HepG2 (cell line): Measurements from ENCODE around the gene SLC25A33. TPM values are rescaled to one million over a fixed set of nuclear protein-coding genes. Genes with fewer than 3 reads are reported as not detected.
A peak's percentile ranks its signal among the peaks of the same experiment; 100 is the strongest.

ENCODE experiments used
- BCLAF1 ChIP-seq: fragments of 450-650 bp; IDR thresholded peaks from 2 replicates; pipeline ENCODE4 v1.6.1; 2017; ENCODE audit warnings: mild to moderate bottlenecking
- HNF4G ChIP-seq, 2 experiments: sonication (generic) in 1 of 2; formaldehyde crosslinking in 1 of 2; IDR thresholded peaks; 2 replicates each; pipeline versions ENCODE4 v1.4.0 to v1.6.1; 2011 to 2020; ENCODE audit warnings: borderline replicate concordance in 2 of 2, low read depth in 2 of 2, mild to moderate bottlenecking in 2 of 2, low read length in 1 of 2, missing genetic modification reagents in 1 of 2, moderate library complexity in 1 of 2
- IRF2 ChIP-seq: IDR thresholded peaks from 2 replicates; pipeline ENCODE4 v1.6.1; 2018; ENCODE audit warnings: missing genetic modification reagents, missing compliant biosample characterization
- MIXL1 ChIP-seq: IDR thresholded peaks from 2 replicates; pipeline ENCODE4 v1.6.1; 2016
- NFIB ChIP-seq: sonication (generic); formaldehyde crosslinking; IDR thresholded peaks from 2 replicates; pipeline ENCODE4 v1.9.0; 2021; ENCODE audit warnings: missing genetic modification reagents, mild to moderate bottlenecking, borderline replicate concordance
- PPARG ChIP-seq: conservative IDR thresholded peaks from 2 replicates; pipeline ENCODE4 v1.6.1; 2016; ENCODE audit warnings: missing biosample characterization, missing genetic modification reagents
- RFXAP ChIP-seq: sonication (generic); formaldehyde crosslinking; IDR thresholded peaks from 2 replicates; pipeline ENCODE4 v1.4.0; 2020; ENCODE audit warnings: missing genetic modification reagents, borderline replicate concordance
- RORA ChIP-seq: sonication (generic); formaldehyde crosslinking; IDR thresholded peaks from 2 replicates; pipeline ENCODE4 v1.5.0; 2020; ENCODE audit warnings: mild to moderate bottlenecking, missing genetic modification reagents, moderate library complexity
- SP4 ChIP-seq: sonication (generic); formaldehyde crosslinking; IDR thresholded peaks from 2 replicates; pipeline ENCODE4 v1.8.1; 2023; ENCODE audit warnings: mild to moderate bottlenecking, missing genetic modification reagents
- TCF7 ChIP-seq: sonication (generic); IDR thresholded peaks from 2 replicates; pipeline ENCODE4 v1.6.1; 2016; ENCODE audit warnings: antibody characterized with exemption, low read depth
- ZNF10 ChIP-seq: sonication (generic); formaldehyde crosslinking; IDR thresholded peaks from 2 replicates; pipeline ENCODE4 v1.4.0; 2020; ENCODE audit warnings: mild to moderate bottlenecking, low read depth, missing genetic modification reagents, borderline replicate concordance
- ZNF30 ChIP-seq: sonication (generic); formaldehyde crosslinking; IDR thresholded peaks from 2 replicates; pipeline ENCODE4 v1.5.0; 2020; ENCODE audit warnings: mild to moderate bottlenecking, missing genetic modification reagents
- ZNF512B ChIP-seq: sonication (generic); formaldehyde crosslinking; IDR thresholded peaks from 2 replicates; pipeline ENCODE4 v1.5.1; 2020; ENCODE audit warnings: missing genetic modification reagents, mild to moderate bottlenecking, borderline replicate concordance
- ZNF530 ChIP-seq: sonication (generic); formaldehyde crosslinking; IDR thresholded peaks from 2 replicates; pipeline ENCODE4 v1.5.0; 2020; ENCODE audit warnings: low read depth, mild to moderate bottlenecking, missing genetic modification reagents
- polyA plus RNA-seq, 8 experiments: library from polyadenylated mRNA; depleted of rRNA in 3 of 8; stranded (reverse) in 7 of 8; unstranded in 1 of 8; fragments of >200 nt; fragmentation: Illumina TruSeq in 4 of 8; extraction: Trizol in 4 of 8; gene quantifications; 2 replicates each; pipeline versions ENCODE4 v1.2.1 to v1.2.3, GENCODE V29; 2011 to 2016; ENCODE audit warnings: low read depth in 4 of 8, missing spikeins in 1 of 8, mixed read lengths in 1 of 8; ENCODE audit not compliant: insufficient read depth in 1 of 8
- total RNA-seq, 5 experiments: library from RNA; depleted of rRNA; stranded (reverse); fragments of >200 nt; fragmentation: Illumina TruSeq; extraction: Trizol; gene quantifications; 2 replicates each; pipeline ENCODE4 v1.2.3, GENCODE V29; 2016; ENCODE audit warnings: low read depth in 1 of 5

SLC25A33 gene
- total and polyA plus RNA-seq, 2 of the 13 experiments (the other 11 are each of a cell fraction or from before 2014, with no cell fraction given): 15.4 to 50.3 TPM

GRCh38 chr1:9593492-9594465, 54.5 kb downstream of the SLC25A33 start (continued):
- no peak for TF ChIP-seq ZNF512B (CRISPR knock-in tag)
- TF ChIP-seq ZNF530 (CRISPR knock-in tag): no peak
- TF ChIP-seq SP4 (CRISPR knock-in tag): peak; percentile 44; the same call in 1 of the 2 replicates
- no peak for TF ChIP-seq ZNF30
- TF ChIP-seq RORA (CRISPR knock-in tag): no peak
- no peak for TF ChIP-seq ZNF10
- TF ChIP-seq IRF2: no peak
- no peak for TF ChIP-seq TCF7
- TF ChIP-seq BCLAF1: no peak
- no peak for TF ChIP-seq MIXL1 (CRISPR knock-in tag)
- peak; percentile 98 for TF ChIP-seq RFXAP (CRISPR knock-in tag)
- TF ChIP-seq NFIB: no peak
- TF ChIP-seq PPARG (CRISPR knock-in tag): no peak
- no peak for TF ChIP-seq HNF4G (IDR thresholded peaks at IDR 0.05; ENCODE audit: borderline replicate concordance, low read depth, low read length)
- TF ChIP-seq HNF4G (CRISPR knock-in tag; IDR thresholded peaks at IDR 0.05; ENCODE audit: borderline replicate concordance, low read depth): no peak
